Measurements from ENCODE around the gene IER5L. TPM values are rescaled to one million over a fixed set of nuclear protein-coding genes. Genes with fewer than 3 reads are reported as not detected.
"Not testable (repeated sequence)": the region's sequence is repeated elsewhere in the genome, so short reads cannot be mapped to it uniquely, and the experiment has no call there.

IER5L gene
- total RNA-seq, 1 donor from 2014 or later: 19.4 TPM

DNA sequence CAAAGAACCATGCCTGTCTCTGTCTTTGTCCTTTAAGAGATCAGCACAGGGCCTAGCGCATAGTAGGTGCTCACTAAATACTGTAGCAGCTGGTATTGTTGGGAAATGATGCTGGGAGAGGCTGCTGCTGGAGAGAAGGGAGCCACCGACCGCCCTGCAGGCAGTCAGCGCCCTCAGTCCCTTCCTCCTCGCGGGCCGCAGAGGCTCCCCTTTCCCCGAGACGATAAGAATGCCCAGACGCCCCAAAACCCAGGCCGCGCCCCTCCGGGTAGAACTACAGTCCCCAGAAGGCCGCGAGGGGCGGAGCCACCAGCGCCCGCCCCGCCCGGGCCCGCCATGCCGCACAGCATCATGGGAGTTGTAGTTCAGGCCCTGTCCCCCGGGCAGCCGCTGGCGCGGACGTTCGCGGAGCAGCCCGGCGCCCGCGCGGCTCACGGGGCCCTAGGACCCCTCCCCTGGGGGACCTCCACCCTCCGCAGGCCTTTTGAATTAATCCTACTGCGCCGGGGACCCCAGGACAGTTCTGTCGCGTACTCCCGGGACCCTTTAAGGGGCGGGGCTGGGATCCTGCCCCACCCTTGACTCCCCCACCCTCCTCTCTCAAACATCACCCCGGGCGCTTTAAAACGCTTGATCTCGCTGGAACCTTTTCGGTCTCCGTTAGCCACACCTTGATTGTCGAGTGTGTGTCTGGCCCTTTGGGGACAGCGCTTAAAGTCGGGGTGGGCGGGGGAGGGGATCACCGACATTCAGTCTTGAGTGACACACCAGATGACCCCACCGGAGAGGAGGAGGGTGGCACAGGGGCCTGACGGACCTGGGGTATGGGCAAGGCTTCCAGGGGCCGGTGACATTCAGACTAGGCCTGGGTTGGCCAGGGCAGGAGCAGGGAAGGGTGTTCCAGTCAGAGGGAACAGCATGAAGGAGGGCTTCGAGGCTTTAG, 24.8 kb upstream of the IER5L start:
- peak; percentile 78 for DNase-seq

DNA sequence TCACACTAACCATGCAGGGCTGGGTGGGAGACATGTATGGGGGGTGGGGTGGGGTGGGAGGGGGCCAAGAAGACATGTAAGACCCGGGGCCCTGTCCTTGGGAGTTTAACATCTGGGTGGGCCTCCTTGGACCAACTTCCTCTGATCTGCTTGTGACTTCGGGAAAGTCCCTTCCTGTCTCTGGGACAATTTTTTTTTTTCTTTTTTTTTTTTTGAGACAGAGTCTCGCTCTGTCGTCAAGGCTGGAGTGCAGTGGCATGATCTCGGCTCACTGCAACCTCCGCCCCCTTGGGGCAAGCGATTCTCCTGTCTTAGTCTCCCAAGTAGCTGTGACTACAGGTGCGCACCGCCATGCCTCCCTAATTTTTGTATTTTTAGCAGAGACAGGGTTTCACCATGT, 23.8 kb upstream of the IER5L start:
- DNase-seq: no peak

DNA sequence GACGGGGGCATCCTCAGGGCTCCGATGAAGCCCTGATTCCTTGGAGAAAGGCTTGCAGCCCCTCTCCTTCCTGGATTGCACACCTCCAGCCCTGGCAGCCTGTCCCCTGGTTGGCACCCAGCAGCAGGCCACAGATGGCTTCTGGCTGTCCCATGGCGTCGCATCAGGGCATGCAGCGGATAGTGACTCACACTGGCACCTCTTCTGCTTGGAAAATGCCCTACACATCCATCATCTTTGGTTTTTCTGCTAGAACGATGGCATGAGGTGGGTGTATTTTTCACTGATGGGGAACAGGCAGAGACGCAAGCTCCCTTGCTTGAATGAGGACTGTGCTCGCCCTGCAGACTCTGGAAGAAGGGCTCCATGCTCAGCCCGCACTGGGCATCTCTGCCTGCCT, 23.2 kb upstream of the IER5L start:
- no peak for DNase-seq

DNA sequence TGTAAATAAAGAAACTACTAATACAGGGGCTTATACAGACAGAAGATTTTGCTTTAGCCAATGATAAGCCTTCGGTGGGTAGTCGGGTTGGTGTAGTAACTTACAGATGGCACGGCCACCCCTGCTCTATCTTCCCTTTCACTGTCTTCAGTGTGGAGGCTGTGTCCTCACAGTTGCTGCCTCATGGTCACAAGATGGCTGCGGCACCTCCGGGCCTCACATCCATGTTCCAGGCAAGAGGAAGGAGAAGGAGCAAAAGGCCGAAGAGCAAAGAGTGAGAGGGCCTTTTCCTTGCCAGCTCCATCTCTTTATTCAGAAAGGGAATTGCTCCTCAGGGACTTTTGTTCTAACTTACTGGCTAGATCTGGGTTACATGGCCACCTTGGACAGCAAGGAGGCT, 22.2 kb upstream of the IER5L start:
- DNase-seq: no peak

DNA sequence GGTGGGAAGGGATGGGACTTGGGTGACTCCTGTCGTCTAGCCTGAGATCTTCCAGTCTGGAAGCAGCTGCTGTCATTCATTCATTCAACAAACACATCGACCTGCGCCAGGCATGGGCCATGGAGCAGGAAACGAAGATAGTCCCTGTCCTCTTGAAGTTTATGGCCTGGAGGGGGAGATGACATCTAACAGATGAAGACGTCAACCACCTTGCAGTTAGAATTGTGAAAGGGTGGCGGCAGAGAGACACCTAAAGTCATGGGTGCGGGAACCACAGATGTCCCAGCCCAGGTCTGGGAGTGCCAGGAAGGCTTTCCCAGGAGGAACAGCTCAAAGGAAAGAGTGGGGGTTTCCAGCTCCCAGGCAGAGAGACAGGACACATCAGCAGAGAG, 21.0 kb upstream of the IER5L start:
- no peak for DNase-seq

DNA sequence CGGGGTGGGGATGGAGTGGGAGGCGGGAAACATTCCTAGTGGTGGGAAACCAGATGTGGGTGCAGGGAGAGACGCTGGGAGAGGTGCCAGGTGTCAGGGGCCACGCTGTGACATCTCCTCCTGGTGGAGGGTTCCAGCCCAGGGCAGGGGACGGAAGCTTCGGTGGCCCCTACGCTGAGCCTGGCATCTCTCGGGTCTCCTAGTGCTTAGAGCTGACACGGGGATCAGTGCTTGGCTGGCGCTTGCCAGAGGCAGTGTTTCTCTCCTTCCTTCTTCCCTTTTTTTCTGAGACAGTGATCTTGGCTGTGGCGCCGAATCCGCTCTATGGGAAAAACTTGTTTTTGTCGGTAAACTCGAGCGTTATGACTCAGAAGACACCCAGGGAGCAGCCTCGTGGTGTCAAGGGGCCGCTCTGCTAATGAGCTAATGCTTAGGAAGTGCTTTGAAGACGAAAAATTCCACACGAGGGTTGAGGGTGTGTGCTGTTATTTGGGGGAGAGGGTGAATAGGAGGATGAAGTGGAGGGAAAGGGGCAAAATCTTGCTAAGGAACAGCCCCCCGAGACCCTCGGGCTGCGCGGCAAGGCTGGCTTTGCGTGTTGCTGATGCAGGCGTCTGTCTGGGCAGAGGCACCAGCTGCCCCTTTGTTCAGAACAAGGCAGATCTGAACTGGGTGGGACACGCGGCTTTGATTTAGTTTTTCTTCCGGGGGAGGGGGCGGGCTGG, 20.4 kb upstream of the IER5L start:
- DNase-seq: peak; percentile 44

DNA sequence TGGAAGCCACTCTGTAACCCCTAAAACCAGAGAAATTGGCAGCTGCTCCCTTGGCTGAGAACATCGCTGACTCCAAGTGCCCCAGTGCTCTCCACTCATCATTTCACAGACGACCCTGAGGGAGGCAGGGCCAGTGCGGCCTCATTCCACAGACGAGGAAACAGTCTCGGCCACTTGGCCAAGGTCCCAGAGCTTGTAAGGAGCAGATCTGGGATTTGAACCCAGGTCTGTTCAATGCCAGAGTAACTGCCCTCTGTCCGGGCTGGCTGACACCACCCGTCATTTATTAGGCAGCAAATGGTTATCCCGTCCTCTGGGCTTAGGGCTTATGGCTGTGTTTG, 19.9 kb upstream of the IER5L start:
- DNase-seq: no peak

DNA sequence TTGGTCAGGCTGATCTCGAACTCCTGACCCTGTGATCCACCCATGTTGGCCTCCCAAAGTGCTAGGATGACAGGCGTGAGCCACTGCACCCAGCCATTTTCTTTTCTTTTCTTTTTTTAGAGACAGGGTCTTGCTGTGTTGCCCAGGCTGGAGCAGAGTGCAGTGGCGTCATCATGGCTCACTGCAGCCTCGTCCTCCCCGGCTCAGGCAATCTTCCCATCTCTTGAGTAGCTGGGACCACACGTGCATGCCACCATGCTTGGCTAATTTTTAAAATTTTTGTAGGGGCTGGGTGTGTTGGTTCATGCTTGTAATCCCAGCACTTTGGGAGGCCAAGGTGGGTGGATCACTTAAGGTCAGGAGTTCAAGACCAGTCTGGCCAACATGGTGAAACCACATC, 19.0 kb upstream of the IER5L start:
- DNase-seq: not testable (repeated sequence)

DNA sequence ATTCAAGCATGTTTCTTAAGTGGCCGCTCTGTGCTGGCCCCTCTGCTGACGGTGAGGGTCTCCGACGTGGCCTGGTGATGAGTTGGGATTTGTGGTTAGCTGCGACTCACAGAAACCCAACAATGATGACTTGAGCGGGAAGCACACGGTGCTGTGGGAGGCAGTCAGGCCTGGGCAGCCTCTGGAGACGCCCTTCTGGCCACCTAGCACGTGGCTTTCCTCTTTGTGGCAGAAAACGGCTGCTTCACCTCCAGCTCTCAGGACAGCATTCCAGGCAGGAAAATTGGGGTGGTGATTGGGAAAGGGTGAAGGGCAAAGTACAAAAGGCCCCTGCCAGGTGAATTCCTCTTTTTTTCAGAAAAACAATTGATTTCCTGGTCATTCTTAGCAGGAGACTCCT, 17.5 kb upstream of the IER5L start:
- DNase-seq: no peak

DNA sequence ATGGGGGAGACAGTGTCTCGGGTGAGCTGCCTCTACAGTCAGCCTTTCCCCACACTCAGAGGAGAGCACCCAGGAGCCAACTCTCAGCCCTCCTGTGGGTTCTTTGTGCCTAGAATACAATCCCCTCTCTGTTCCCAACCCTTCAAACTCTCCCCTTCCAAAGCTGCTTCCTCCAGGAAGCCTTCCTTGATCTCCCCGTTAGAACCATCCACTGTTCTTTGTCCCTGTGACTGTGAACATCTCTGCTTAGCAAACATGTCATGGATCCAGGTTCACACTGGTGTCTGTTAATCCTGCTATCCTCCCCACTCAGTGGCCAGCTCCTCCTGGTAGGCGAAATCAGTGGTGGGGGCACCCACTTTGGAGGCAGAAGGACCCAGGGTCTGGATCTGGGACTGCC, 16.2 kb upstream of the IER5L start:
- DNase-seq: no peak

DNA sequence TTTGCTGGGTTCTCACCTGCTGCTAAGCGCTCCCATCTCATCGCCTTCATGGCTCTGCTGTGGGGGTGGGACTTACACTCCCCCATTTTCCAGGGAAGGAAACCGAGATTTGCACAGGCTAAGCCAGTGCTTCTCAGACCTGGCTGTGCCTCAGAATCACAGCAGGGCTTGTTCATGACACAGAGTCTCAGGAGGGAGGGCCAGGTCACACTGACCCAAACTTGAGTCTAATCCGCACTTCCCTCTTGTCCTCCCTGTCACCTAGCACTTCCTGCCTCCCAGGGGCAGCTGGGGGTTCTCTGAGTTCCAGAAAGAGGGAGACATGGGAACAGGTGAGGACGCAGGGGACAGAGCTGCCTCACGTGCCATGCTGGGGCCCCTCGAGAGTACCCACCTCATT, 15.6 kb upstream of the IER5L start:
- DNase-seq: no peak

DNA sequence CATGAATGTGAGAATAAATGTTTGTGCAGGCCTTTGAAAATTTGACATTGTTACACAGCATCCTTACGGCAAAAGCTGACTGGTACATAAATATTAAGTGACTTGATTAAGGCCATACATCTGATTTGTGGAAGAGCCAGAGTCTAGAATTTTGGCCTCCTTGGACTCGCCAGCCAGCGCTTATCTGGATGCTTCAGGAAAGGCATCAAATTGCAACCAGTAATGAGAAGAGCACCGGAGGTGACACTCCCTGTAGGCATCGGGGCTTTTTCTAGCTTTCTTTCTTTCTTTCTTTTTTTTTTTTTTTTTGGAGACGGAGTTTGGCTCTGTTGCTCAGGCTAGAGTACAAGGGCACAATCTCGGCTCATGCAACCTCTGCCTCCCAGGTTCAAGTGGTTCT, 13.2 kb upstream of the IER5L start:
- no peak for DNase-seq

DNA sequence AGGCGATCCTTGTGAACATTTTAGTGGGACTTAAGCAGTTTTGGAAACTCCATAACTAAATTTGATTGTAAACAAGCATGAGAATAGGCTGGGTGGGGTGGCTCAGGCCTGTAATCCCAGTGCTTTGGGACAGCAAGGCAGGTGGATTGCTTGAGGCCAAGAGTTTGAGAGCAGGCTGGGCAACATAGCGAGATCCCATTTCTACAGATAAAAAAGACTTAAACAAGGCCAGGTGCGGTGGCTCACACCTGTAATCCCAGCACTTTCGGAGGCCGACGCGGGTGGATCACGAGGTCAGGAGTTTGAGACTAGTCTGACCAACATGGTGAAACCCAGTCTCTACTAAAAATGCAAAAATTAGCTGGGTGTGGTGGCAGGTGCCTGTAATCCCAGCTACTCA, 11.9 kb upstream of the IER5L start:
- not testable (repeated sequence) for DNase-seq

DNA sequence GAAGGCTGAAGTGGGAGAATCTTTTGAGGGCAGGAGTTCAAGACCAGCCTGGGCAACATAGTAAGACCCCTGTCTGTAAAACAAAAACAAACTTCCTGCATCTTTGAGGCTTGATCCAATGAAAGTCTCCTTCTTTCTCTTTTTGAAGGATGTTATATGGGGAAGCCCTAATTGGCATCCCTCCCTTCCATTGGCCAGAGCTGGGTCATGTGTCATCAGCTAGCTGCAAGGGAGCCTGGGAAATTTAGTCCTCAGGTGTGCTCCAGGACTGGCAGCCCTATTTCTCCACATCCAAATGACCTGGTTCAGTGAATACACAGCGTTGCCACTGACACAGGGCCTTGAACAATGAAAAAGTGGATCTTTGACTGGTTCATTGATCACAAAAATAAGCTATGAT, 9.0 kb upstream of the IER5L start:
- DNase-seq: no peak

DNA sequence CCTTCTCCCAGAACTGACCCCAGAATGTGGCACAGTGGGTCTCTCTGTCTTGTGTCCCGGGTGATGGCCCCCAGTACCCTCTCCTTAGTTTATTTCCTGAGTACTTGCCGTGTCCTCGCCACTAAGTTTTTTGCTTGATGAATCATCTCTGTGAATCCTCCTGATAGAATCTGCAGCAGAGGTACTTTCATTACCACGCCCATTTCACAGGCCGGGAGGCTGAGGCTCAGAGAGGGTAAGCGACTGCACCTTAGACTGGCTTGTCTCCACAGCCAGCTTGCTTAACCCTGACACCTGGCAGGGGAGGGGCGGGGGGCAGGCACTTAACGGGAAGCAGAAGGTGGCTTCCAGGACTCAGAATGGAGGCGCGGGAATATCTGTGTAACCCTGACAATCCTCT, 7.9 kb upstream of the IER5L start:
- DNase-seq: no peak

DNA sequence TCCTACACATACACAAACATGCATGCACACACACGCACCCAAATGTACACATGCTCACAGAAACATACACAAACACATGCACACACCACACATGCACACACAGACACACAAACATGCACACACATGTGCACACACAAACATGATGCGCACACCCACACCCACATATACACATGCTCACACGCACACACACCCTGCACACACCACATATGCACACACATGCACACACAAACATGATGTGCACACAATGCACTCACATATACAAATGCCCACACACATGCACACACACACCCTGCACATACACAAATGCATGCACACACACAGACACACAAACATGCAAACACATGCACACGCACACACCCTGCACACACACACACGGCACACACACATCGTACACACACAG, 7.3 kb upstream of the IER5L start:
- DNase-seq: no peak

DNA sequence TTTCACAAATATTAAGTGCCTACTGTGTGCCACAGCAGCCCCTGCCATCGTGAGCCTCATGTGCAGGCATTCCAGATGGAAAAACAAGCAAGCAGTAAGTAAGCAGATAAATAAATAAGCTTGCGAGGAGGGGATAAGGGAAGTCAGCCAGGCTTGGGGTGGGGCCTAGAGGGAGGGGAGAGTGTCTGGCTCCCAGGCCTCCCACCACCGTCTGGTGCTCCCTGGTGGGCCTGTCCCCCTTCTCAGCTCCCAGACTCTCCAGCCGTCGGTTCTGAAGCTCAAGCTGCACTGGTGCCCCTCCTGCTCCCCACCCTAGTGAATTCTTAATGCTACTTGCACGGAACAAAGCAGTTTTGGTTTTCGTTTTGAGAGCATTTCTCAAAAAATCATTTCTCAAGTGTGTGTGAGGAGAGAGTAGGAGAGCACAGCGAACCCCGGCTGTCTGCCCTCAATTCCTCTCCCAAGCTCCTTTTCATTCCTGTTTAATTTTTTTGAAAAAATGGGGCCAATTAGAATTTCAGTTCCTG, 6.6 kb upstream of the IER5L start:
- DNase-seq: no peak

DNA sequence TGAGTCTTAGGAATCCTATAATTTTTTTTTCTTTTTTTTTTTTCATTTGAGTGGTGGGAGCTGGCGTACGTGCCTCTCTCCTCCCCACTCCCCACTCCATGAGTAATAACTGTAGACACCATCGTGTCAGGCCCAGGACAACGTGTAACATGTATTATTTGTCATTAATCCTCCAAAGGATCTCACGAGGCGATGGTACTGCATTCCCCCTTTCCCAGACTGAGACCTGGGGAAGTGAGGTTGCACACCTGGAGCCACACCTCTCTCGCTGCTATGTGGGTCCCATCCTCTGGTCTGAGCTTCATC, 6.1 kb upstream of the IER5L start:
- no peak for DNase-seq

DNA sequence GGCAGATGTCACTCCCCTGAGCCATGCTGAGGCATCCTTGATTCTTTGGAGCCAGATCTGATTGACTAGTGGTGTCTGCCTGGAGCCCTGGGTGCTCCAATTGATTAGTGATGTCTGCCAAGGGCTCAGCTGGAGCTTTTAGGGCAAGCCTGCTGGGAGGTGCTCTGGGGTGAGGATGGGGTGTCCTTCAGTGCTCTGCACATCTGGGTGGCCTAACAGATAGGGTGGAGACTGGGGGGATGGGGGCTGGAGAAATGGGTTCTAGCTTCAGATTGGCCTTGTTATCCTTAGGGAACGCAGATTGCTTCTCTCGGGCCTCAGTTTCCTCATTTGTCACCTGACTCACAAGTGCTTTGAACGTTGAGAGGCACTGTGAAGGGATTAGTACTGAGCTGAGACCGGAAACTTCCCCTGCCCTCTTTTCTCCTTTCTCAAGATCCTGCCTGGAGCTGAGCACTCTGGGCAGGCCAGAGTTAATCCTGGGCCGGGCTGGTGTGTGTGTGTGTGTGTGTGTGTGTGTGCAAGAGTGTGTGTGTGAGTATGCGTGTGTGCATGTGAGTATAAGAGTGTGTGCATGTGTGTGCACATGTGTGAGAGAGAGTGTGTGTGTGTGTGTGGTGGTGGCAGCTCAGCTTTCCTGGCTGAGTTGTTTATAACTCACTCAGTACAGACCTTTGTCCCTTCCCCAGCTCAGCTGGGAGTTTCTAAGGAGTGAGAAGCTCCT, 5.6 kb upstream of the IER5L start:
- DNase-seq: no peak

DNA sequence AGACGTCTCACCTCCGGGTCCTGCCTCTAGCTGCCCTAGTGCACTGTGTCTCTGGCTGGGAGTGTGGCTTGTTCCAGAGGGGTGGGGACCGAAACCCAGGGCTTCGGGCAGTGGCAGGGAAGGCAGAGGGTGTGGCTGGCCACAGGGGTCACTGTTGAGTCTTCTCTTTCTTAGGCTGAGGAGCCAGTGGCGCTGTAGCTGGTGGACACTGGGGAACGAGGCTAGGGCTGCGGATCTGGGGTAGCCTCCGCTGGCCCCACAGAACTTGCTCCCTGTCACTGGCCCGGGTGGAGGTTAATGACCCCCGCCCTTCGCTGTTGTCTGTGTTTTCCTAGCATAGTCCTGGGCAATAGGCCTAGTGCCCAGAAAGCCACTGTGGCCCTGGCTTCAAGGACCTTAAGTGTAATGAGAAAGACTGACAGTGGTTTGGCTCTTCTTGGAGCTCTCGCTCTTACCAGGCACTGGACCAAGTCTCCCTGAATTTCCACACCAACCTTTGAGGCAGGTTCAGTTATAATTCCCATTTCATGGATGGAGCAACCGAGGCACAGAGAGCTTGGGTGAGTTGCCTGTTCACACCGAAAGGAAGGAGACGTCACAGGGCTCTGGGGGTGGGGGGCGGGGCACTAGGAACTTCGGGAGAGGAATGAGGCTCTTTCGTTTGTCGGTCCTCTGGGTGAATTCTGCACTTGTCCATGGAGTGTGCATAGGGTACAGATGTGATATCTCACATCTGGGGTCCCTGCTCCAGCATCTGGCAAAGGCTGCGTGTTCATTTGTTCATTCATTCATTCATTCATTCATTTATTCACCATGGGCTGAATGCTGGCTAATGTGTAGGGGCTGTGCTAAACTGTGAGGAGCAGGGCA, 4.8 kb upstream of the IER5L start:
- peak; percentile 59 for DNase-seq

DNA sequence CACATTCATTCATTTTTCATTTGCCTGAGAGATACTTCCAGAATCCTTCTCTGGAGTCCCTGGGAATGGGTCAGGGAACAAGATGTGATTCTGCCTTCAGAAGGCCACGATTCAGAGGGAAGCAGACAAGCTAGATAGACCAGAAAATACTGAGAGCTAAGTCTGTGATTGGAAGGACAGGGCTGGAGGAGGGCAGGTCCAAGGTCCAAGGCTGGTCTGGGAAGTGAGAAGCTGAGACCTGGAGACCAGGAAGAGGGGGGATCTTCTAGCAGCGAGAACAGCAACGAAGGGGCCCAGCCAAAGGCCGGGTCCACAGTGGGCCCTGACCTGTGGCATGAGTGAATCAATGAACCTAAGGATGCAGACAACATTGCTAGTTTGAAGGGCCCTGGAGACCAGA, 4.1 kb upstream of the IER5L start:
- DNase-seq: no peak

DNA sequence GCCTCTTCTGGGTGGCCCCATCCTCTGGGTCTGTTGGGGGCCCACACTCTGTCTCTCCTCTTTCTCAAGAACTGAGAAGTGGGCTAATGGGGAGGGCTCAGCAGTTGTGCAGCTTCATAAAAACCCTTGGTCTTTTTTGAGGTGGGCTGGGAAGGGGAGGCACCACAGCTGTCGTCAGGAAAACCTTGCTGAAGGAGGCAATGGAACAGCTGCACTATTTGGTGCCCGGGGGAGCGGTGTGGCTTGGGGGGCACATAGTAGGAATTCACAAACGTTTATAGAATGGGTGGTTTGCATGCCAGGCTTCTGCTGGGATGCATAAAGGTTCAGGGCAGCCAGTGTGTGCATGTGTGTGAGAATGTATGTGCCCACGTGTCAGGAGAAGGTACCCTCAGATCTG, 3.2 kb upstream of the IER5L start:
- DNase-seq: no peak
